ENCODE results near the gene ZNF615.
A peak's percentile ranks its signal among the peaks of the same experiment; 100 is the strongest.
"Not testable (repeated sequence)": the region's sequence is repeated elsewhere in the genome, so short reads cannot be mapped to it uniquely, and the experiment has no call there.

Gene ZNF615

DNA sequence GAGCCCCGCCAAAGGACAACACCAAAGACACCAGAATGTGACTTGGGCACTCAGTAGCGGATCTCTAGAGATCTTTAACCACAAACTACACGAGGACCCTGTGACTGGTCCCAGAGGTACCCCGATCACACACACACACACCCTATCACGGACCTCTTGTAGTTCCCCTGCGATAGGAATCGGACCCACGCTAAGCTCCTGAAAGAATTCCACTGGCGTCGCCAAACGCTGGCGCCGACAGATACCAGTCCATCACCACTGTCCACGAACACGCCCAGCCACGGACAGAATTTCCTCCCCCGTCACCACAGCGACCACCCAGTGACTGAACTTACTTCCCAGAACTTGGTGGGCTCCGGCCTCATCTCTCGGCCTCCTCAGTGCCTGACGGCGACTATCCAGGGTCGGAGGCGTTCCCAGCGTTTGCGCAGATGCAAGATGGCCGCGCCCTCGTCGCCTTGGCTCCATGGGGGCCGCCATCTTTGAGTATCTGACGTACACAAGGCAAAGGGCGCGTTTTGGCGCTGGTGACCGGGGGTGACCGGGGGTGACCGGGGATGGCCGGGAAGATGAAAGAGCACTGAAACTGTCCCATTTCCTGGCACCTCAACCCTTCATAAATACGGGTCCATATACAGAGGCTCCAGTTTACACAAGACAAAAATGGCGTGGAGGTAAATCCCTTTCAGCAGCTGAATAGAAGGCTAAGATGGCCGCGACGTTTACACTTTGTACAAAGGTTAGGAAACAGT lies at the start of gene ZNF615:
ZNF615 (minus strand) TSS at position 406 of the 752 bp plus-strand sequence. CDS start 4,500 bp downstream, outside the sequence.
- peak; percentile 94 for DNase-seq

DNA sequence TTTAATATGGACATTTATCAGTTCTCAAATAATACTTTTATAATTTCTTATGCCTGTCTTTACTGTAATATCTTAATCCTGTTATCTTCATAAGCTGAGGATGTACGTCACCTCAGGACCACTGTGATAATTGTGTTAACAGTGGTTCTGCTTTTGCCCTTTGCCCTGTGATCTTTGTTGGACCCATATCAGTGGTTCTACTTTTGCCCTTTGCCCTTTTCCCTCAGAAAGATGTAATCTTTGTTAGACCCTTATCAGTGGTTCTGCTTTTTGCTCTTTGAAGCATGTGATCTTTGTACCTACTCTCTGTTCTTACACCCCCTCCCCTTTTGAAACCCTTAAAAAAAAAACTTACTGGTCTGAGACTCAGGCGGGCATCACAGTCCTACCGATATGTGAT lies 48.5 kb upstream of the ZNF615 start:
- DNase-seq = not testable (repeated sequence)

DNA sequence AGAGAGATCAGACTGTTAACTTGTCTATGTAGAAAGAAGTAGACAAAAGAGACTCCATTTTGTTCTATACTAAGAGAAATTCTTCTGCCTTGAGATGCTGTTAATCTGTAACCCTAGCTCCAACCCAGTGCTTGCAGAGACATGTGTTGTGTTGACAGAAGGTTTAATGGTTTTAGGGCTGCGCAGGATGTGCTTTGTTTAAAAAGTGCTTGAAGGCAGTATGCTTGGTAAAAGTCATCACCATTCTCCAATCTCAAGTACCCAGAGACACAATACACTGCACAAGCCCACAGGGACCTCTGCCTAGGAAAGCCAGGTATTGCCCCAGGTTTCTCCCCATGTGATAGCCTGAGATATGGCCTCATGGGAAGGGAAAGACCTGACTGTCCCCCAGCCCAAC lies 43.7 kb upstream of the ZNF615 start:
- DNase-seq = not testable (repeated sequence)

DNA sequence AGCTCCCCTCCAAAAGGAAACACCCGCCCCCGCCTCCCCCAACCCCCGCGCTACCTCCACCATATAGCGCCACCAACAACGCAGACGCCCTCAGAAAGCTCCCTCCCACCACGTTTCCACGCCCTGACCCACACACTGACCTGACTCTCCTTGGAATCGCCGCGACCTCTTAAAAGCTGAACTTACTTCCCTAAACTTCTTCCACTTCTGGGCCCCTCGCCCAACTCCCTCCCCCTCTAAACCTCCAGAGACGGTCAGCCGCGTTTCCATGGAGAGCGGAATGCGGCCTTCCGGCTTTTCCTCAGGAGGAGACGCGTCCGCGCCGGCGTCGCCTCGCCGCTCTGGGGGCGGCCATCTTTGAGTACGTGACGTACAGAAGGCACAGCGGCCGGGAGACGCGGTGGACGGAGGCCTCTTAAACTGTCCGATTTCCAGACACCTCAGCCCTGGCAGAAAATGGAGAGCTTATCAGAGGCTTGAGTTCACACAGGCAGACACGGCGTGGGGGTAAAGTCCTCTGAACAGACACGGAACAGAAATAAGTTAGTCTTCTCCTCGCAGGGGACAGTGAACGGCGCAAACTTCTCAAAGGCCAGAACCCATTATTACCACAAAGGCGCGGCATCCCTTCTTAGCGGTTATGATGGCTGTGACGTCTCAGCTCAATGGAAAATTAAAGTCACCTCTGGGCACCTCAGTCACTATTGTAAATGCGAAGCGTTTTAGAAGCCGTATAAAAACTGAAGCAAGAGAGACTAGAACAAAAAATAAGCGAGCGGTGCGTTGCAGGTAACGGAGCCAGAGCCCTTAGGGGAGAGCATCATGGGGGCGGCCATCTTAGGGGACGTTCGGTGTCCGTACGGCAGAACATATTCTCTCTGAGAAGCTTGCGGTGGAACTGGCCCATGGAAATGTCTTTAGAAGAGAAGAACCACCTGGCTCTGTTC lies 40.8 kb upstream of the ZNF615 start, which contains the start of gene ZNF432:
ZNF432 (minus strand) TSS at position 284 of the 947 bp plus-strand sequence. CDS start 1,970 bp downstream, outside the sequence.
- peak; percentile 97 for DNase-seq

DNA sequence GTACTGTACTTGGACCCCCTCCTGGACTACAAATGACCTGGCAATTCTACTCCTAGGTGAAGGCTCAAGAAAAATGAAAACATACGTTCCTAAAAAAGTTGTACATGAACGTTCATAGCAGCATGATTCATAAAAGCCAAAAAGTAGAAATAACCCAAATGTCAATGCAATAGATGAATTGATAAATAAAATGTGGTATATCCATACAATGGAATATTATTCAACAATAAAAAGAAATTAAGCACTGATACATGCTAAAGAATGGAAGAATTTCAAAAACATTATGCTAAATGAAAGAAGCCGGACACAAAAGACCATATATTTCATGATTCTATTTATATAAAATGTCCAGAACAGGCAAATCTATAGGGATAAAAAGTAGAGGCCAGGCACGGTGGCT lies 31.2 kb upstream of the ZNF615 start:
- DNase-seq = no peak

DNA sequence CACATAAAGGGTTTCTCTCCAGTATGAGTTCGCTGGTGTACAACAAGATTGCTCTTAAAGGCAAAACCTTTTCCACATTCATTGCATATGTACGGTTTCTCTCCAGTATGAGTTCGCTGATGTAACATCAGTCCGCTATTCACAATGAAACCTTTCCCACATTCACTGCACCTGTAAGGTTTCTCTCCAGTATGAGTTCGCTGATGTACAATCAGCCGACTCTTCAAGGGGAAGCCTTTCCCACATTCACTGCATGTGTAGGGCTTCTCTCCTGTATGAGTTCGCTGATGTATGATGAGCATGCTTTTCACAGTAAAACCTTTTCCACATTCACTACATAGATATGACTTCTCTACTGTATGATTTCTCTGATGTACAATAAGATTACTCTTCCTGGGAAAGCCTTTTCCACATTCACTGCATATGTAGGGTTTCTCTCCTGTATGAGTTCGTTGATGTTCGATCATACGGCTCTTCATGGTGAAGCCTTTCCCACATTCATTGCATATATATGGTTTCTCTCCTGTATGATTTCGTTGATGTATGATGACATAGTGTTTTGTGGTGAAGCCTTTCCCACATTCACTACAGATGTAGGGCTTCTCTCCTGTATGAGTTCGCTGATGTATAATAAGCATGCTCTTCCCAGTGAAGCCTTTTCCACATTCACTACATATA lies 26.2 kb upstream of the ZNF615 start:
- DNase-seq = no peak

DNA sequence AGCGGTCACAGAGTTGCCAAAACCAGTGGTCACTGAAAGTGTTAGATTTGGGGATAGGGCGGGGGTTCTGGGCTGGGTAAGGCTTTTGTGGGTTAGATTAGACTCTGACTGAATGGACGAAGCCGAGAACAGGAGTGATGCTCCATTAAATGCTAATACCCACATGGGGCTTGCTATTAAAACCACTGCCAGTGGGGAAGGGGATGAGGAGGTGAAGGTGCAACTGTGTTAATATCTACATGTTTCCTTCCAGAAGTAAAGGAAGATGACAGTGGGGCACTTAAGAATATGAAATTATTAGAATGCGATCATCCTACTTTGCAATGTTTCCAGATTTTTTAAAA lies 20.7 kb upstream of the ZNF615 start:
- DNase-seq = peak; percentile 52

DNA sequence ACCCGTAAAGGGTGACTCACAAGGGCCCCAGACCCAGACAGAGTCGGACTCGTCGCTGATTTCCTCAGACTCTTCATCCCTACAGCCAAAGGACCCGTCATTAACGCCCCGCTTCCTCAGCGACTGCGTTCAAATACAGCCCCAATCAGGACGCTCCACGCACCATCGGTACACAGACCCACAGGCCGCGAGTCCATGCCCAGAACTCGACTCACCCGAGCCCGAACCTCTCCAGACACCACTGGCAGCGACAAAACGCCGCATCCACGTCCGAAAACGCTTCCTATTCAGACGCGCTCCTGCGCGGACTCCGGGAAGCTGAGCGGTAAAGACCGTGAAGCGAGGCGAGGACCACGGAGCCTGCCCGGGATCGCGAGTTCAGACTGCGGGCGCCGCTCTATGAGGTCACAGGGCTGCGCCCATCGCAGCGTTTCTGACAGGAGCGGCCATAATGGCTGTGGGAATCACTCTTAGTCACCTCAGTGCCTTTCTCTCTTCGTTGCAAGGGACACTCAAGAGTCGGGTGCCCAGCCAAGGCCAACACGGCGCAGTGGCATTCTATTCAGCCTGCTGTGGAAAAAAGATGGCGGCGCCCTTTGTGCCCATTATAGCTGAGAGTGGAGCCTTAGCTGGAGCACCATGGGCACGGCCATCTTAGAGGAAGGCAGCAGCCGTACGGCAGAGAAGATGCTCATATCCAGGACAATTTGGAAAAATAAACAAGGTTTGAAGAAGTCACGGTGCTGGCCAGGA lies 20.2 kb upstream of the ZNF615 start, which contains the start of gene ZNF614:
ZNF614 (minus strand) TSS at position 353 of the 753 bp plus-strand sequence. CDS start 2,634 bp downstream, outside the sequence.
- DNase-seq = peak; percentile 88

DNA sequence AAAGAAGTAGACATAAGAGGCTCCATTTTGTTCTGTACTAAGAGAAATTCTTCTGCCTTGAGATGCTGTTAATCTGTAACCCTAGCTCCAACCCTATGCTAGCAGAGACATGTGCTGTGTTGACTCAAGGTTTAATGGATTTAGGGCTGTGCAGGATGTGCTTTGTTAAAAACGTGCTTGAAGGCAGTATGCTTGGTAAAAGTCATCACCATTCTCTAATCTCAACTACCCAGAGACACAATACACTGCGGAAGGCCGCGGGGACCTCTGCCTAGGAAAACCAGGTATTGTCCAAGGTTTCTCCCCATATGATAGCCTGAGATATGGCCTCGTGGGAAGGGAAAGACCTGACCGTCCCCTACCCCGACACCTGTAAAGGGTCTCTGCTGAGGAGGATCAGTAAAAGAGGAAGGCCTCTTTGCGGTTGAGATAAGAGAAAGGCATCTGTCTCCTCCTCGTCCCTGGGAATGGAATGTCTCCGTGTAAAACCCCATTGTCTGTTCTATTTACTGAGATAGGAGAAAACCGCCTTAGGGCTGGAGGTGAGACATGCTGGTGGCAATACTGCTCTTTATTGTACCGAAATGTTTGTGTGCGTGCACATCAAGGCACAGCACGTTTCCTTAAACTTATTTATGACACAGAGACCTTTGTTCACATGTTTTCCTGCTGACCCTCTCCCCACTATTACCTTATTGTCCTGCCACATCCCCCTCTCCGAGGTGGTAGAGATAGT lies 18.4 kb upstream of the ZNF615 start:
- DNase-seq = not testable (repeated sequence)

DNA sequence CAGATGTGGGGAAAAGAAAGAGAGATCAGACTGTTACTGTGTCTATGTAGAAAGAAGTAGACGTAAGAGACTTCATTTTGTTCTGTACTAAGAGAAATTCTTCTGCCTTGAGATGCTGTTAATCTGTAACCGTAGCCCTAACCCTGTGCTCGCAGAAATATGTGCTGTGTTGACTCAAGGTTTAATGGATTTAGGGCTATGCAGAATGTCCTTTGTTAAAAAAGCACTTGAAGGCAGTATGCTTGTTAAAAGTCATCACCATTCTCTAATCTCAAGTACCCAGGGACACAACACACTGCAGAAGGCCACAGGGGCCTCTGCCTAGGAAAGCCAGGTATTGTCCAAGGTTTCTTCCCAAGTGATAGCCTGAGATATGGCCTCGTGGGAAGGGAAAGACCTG lies 16.5 kb upstream of the ZNF615 start:
- not testable (repeated sequence) for DNase-seq

DNA sequence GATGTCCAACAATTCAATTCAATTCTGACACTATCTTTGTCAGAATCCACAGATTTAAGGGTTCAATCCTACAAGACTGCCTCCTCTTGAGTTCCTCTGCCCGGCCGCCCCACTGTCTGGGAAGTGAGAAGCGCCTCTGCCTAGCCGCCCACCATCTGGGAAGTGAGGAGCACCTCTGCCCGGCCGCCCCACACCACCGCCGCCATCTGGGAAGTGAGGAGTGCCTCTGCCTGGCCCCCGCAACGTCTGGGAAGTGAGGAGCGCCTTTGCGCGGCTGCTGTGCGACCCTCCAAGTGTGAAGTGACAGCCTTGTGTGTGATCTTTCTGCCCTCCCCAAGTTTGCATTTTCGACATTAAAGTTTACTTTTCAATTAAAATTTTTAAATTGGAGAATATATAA lies 14.2 kb upstream of the ZNF615 start:
- no peak for DNase-seq

DNA sequence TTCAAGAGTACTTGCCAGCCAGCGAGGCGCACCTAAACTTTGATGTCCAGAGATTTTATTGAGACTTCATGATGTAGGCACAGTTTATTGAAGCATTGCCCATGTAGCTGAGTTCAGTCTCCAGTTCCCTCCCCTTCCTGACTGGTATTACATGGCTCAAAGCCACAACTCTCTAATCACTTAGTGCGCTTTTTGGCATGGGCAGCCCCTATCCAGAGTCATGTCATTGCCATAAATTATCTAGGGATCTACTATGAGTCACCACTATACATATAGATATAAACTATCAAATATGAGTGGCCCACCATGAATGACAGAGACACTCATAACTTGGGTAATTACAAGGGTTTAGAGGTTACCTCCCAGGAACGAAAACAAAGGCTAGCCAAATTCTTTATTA lies 12.5 kb upstream of the ZNF615 start:
- DNase-seq = no peak

DNA sequence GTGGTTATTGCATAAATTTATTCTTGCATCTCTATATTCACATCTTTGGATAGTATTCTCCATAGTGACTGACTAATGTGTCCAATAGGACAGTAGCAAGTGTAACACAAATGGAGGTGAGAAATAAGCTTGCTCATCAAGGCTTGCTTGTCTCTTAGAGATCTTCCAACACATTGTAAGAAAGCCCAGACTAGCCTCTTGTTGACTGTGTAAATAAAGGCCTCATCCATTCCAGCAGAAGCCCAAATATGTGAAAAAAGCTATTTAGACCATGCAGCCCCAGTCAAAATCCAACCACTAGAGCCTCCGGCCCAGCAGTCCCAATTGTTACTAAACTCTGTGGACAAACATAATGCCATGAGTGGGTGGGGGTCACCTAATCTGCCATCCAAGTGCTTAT lies 2.7 kb upstream of the ZNF615 start:
- DNase-seq = no peak

DNA sequence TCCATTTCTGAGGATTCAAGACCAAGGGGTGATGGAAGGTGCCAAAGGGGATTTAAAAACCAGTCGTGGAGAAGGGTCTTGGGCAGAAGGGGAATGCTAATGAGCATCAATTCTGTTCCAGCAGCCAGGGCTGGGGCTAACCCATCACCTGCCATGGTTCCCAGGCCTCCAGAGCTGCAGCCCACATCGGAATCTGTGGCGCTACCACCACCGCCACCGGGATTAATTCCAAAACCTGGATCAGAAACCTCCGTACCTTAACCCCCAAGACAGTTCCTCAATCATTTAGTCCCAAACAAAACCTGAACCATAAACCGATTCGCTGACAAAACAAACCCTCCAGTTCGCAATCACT lies 583 bp downstream of the ZNF615 start:
- DNase-seq = peak; percentile 53

DNA sequence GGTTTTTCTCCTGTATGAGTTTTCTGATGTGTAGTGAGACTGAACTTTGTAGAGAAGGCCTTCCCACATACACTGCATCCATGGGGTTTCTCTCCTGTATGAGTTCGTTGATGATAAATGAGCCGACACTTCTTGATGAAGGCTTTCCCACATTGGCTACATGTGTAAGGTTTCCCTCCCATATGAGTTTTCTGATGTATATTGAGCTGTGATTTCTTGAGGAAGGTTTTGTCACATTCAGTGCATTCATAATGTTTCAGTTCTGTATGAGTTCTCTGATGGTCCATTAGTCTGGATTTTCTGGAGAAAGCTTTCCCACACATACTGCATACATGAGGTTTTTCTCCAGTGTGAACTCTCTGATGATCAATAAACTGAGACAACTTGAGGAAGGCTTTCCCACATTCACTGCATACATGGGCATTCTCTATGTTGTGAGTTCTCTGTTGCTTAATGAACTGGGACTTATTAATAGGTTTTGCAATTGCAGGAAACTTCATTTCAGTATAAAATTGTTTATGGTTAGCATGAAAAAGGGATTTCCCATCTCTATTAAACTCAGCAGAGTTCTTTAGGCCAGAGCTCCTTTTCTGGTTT lies 13.9 kb downstream of the ZNF615 start:
- DNase-seq = no peak

DNA sequence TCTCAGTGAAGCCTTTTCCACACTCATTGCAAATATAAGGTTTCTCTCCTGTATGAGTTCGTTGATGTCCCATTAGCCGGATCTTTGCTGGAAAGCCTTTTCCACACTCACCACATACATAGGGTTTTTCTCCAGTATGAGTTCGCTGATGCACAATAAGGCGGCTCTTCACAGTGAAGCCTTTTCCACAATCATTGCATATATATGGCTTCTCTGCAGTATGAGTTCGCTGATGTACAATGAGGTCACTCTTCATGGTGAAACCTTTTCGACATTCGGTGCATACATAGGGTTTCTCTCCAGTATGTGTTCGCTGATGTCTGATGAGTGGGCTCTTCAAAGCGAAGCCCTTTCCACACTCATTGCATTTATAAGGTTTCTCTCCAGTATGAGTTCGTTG lies 14.6 kb downstream of the ZNF615 start:
- DNase-seq = no peak

DNA sequence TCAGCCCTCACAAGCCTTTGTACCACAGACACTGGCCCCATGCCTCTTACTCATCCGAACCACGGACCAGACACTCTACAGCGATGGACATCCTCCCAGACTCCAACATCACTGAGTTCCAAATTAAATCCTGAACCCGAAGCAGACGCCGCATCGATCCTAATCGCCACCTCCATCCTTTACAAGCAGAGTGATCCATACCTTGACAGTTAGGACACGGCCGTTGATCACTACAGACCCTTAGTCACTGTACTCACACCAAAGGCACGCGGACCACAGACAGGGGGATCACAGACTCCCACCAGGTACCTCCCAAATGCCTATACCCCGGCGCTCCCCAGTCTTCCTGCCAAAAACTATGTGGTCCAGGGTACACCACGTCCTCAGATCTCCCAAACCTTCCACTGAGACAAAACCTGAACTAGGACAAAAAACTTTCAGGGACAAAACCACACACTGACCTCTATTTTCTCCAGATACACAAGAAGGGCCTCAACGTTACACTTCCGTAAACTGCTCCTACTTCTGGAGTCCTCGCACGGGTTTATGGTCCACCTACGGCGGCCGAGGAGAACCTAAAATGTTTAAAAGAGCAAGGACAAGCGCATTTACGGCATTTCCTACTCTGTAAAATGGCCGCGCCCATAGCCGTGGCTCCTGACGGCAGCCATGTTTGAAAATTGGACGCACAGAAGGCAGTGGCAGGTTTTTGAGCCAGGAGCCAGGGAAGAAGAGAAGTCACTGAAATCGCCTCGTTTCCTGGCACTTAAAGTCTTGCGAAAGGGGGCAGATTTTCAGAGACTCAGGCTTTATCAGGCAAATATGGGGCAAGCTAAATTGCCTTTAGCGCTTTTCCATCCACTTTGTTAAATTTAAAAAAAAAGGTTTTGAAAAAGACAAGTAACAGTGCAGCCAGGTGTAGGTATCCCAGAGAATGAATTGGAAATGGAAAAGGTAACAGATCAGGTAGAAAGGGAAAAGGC lies 21.4 kb downstream of the ZNF615 start, which contains the start of gene ZNF350:
ZNF350 (minus strand) TSS at position 532 of the 983 bp plus-strand sequence. CDS start 12,480 bp downstream, outside the sequence.
- peak; percentile 97 for DNase-seq

DNA sequence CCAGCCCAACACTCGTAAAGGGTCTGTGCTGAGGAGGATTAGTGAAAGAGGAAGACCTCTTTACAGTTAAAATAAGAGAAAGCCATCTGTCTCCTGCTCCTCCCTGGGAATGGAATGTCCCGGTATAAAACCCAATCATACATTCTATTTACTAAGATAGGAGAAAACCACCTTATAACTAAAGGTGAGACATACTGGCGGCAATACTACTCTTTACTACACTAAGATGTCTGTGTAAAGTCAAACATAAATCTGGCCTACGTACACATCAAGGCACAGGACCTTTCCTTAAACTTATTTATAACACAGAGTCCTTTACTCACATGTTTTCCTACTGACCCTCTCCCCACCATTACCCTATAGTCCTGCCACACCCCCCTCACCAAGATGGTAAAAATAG lies 24.6 kb downstream of the ZNF615 start:
- no peak for DNase-seq

DNA sequence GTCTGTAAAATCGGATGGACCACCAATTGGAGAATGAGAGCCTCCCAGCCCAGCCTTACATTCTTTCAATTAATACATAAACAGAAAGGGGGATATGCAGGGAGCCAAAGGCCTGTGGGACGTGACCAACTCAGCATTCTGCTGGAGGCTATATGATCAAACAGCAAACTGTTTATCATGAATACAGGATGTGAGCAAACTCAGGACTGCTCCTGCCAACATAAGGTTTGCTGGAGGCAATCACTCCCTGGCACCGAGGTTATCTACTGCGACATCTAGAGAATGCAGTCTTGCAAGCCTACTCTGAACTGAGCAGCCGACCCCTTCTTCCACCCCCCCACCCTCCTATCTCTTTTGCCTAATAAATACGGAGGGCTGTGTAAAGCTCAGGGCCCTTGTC lies 27.1 kb downstream of the ZNF615 start:
- DNase-seq = not testable (repeated sequence)
